Parathyroid adenoma (tissue), 2 donors: ENCODE data around the gene QSOX1.
"Not testable (repeated sequence)": the region's sequence is repeated elsewhere in the genome, so short reads cannot be mapped to it uniquely, and the experiment has no call there.

Experiments used
- H2AFZ ChIP-seq: fragments of 300-600 bp; sonication (generic); one replicate; pipeline ENCODE4 v1.7.0; 2017; ENCODE audit warnings: antibody characterized with exemption, mild to moderate bottlenecking
- H3K27ac ChIP-seq: fragments of 300-600 bp; sonication (generic); one replicate; pipeline ENCODE4 v1.7.0; 2017
- H3K27me3 ChIP-seq: fragments of 300-600 bp; sonication (generic); one replicate; pipeline ENCODE4 v1.7.0; 2017; ENCODE audit warnings: low read length; ENCODE audit not compliant: control insufficient read depth, insufficient read depth
- H3K36me3 ChIP-seq: fragments of 300-600 bp; sonication (generic); one replicate; pipeline ENCODE4 v1.7.0; 2017; ENCODE audit warnings: low read length; ENCODE audit not compliant: control insufficient read depth, insufficient read depth
- H3K4me1 ChIP-seq: fragments of 300-600 bp; sonication (generic); one replicate; pipeline ENCODE4 v1.7.0; 2017; ENCODE audit warnings: control low read depth
- H3K4me2 ChIP-seq: fragments of 300-600 bp; sonication (generic); one replicate; pipeline ENCODE4 v1.7.0; 2017; ENCODE audit warnings: low read length
- H3K4me3 ChIP-seq: fragments of 300-600 bp; sonication (generic); one replicate; pipeline ENCODE4 v1.7.0; 2017; ENCODE audit warnings: low read depth, low read length
- H3K79me2 ChIP-seq: fragments of 300-600 bp; sonication (generic); one replicate; pipeline ENCODE4 v1.7.0; 2017; ENCODE audit warnings: control low read depth
- H3K9ac ChIP-seq: fragments of 300-600 bp; sonication (generic); one replicate; pipeline ENCODE4 v1.7.0; 2017; ENCODE audit warnings: mild to moderate bottlenecking
- H3K9me3 ChIP-seq: fragments of 300-600 bp; sonication (generic); one replicate; pipeline ENCODE4 v1.7.0; 2017; ENCODE audit warnings: low read length; ENCODE audit not compliant: control insufficient read depth
- CTCF ChIP-seq: fragments of 300-600 bp; sonication (generic); IDR thresholded peaks from one replicate; pipeline ENCODE4 v1.7.0; 2017; ENCODE audit warnings: antibody characterized with exemption, mild to moderate bottlenecking
- donor health status: primary hyperparathyroidism.

QSOX1 gene

GRCh38 chr1:180131510-180131909 is 23.2 kb upstream of the QSOX1 start:
- Histone ChIP-seq H3K36me3 (no peaks in the 10 kb centered on the region), H2AFZ (no peak overlapping the region), H3K27me3 (no peaks in the 10 kb centered on the region), H3K4me3 (no peak overlapping the region), H3K4me1 (no peaks in the 10 kb centered on the region), H3K9me3 (no peaks in the 10 kb centered on the region), H3K27ac (no peak overlapping the region), H3K4me2 (no peak overlapping the region), H3K9ac (no peak overlapping the region), H3K79me2 (no peaks in the 10 kb centered on the region)
- TF ChIP-seq CTCF = no peak

- no peaks in the 10 kb centered on the region for H3K27me3 ChIP-seq
- no peaks in the 10 kb centered on the region for H3K9me3 ChIP-seq
- no peaks in the 10 kb centered on the region for H3K4me1 ChIP-seq
- H3K79me2 ChIP-seq = no peaks in the 10 kb centered on the region
- no peak overlapping the region for H3K4me3 ChIP-seq
- TF ChIP-seq CTCF = no peak
- H3K9ac ChIP-seq = no peak overlapping the region
- H3K4me2 ChIP-seq = no peak overlapping the region
- H3K36me3 ChIP-seq = no peaks in the 10 kb centered on the region
- no peak overlapping the region for H3K27ac ChIP-seq
- H2AFZ ChIP-seq = no peak overlapping the region
These were observed 21.5 kb upstream of the QSOX1 start for GRCh38 chr1:180133193-180133592.

GRCh38 chr1:180133688-180134087 is 21.0 kb upstream of the QSOX1 start:
- not testable (repeated sequence) for H3K9me3 ChIP-seq, H2AFZ ChIP-seq, H3K27me3 ChIP-seq, H3K9ac ChIP-seq, H3K4me3 ChIP-seq, H3K79me2 ChIP-seq, H3K36me3 ChIP-seq, H3K4me1 ChIP-seq, H3K27ac ChIP-seq, H3K4me2 ChIP-seq

- TF ChIP-seq CTCF = no peak
These were observed 19.1 kb upstream of the QSOX1 start for GRCh38 chr1:180135535-180135934.

GRCh38 chr1:180136331-180136967 is 18.2 kb upstream of the QSOX1 start:
- Histone ChIP-seq H2AFZ (no peak overlapping the region), H3K27ac (no peak overlapping the region), H3K36me3 (no peaks in the 10 kb centered on the region), H3K4me3 (no peak overlapping the region), H3K4me2 (no peak overlapping the region), H3K9me3 (no peaks in the 10 kb centered on the region), H3K4me1 (no peaks in the 10 kb centered on the region), H3K9ac (no peak overlapping the region), H3K79me2 (no peaks in the 10 kb centered on the region), H3K27me3 (no peaks in the 10 kb centered on the region)
- no peak for TF ChIP-seq CTCF

More at GRCh38 chr1:180135535-180135934, 19.1 kb upstream of the QSOX1 start:
- Histone ChIP-seq H3K27me3 (no peaks in the 10 kb centered on the region), H3K27ac (no peak overlapping the region), H3K9ac (no peak overlapping the region), H3K79me2 (no peaks in the 10 kb centered on the region), H3K4me1 (no peaks in the 10 kb centered on the region), H3K36me3 (no peaks in the 10 kb centered on the region), H2AFZ (no peak overlapping the region), H3K4me3 (no peak overlapping the region), H3K9me3 (no peaks in the 10 kb centered on the region), H3K4me2 (no peak overlapping the region)
